K562 (cell line): ENCODE data around the gene CHD2. TPM values are rescaled to one million over a fixed set of nuclear protein-coding genes. Genes with fewer than 3 reads are reported as not detected.

ENCODE experiments used
- HDAC3 ChIP-seq: fragments of 450-650 bp; IDR thresholded peaks from 2 replicates; pipeline ENCODE4 v1.6.1; 2018; ENCODE audit warnings: borderline replicate concordance, mild to moderate bottlenecking, moderate library complexity; ENCODE audit not compliant: partially characterized antibody
- KHSRP ChIP-seq: fragments of 450-650 bp; IDR thresholded peaks from 2 replicates; pipeline ENCODE4 v1.6.1; 2017
- MIER1 ChIP-seq: fragments of 450-650 bp; IDR thresholded peaks from 2 replicates; pipeline ENCODE4 v1.6.1; 2016; ENCODE audit warnings: antibody characterized with exemption, mild to moderate bottlenecking, low read depth
- TFAM ChIP-seq: fragments of 250-450 bp; sonication (Bioruptor Pico); conservative IDR thresholded peaks from 2 replicates; pipeline ENCODE4 v1.5.0; 2021; ENCODE audit warnings: mild to moderate bottlenecking, moderate library complexity
- ZBTB8A ChIP-seq: fragments of 450-650 bp; IDR thresholded peaks from 2 replicates; pipeline ENCODE4 v1.6.1; 2018; ENCODE audit warnings: mild to moderate bottlenecking, moderate library complexity; ENCODE audit not compliant: partially characterized antibody
- ZKSCAN1 ChIP-seq: fragments of 150-350 bp; IDR thresholded peaks from 2 replicates; pipeline ENCODE4 v1.6.1; 2016; ENCODE audit warnings: low read depth, low read length
- ZNF311 ChIP-seq: fragments of 250-450 bp; sonication (Bioruptor Pico); IDR thresholded peaks from 2 replicates; pipeline ENCODE4 v1.4.0; 2020; ENCODE audit warnings: mild to moderate bottlenecking, moderate library complexity
- polyA plus RNA-seq, 8 experiments: library from polyadenylated mRNA; depleted of rRNA in 4 of 8; stranded (reverse) in 5 of 8; unstranded in 3 of 8; fragments of >200 nt; fragmentation: Nextera tagmentation in 2 of 8; fragmentation: Illumina TruSeq in 1 of 8; extraction: Ambion mirVana in 2 of 8; extraction: Trizol in 1 of 8; gene quantifications; 2 replicates each; pipeline versions ENCODE4 v1.2.1 to v1.2.3, GENCODE V29; 2011 to 2014; ENCODE audit warnings: inconsistent platforms in 1 of 8, missing spikeins in 1 of 8
- total RNA-seq, 7 experiments: library from RNA; depleted of rRNA in 6 of 7; stranded (reverse); fragments of >200 nt in 6 of 7; fragmentation: Illumina TruSeq in 2 of 7; extraction: Trizol in 2 of 7; gene quantifications; 2 replicates each; pipeline versions ENCODE4 v1.2.1 to v1.2.3, GENCODE V29; 2011 to 2021; ENCODE audit warnings: low replicate concordance in 1 of 7
- TF ChIP-seq, protein P1 (sequence below): fragments of 250-450 bp; sonication (Bioruptor Pico); IDR thresholded peaks from 2 replicates; pipeline ENCODE4 v1.4.0; 2020
- TF ChIP-seq, protein P2 (sequence below): sonication (generic); formaldehyde crosslinking; IDR thresholded peaks from 2 replicates; pipeline ENCODE4 v1.8.0; 2022; ENCODE audit warnings: mild to moderate bottlenecking, low read depth, missing genetic modification reagents
- TF ChIP-seq, protein P3 (sequence below): sonication (generic); formaldehyde crosslinking; IDR thresholded peaks from 2 replicates; pipeline ENCODE4 v1.8.0; 2022; ENCODE audit warnings: missing genetic modification reagents, mild to moderate bottlenecking, borderline replicate concordance
- TF ChIP-seq, protein P4 (sequence below): fragments of 450-650 bp; IDR thresholded peaks from 2 replicates; pipeline ENCODE4 v1.6.1; 2016; ENCODE audit warnings: low read depth
- TF ChIP-seq, protein P5 (sequence below): conservative IDR thresholded peaks from 2 replicates; pipeline ENCODE4 v1.6.1; 2011; ENCODE audit warnings: low read depth, mild to moderate bottlenecking, low read length; ENCODE audit not compliant: control insufficient read depth
- TF ChIP-seq, protein P6 (sequence below): fragments of 450-650 bp; formaldehyde crosslinking; IDR thresholded peaks from 2 replicates; pipeline ENCODE4 v1.4.0; 2020; ENCODE audit warnings: mild to moderate bottlenecking, moderate library complexity

Gene CHD2
- total and polyA plus RNA-seq, 9 of the 15 experiments (the other 6 are each of a cell fraction or from before 2014, with no cell fraction given) = 38.9 to 70.8 (median 56.2) TPM

DNA sequence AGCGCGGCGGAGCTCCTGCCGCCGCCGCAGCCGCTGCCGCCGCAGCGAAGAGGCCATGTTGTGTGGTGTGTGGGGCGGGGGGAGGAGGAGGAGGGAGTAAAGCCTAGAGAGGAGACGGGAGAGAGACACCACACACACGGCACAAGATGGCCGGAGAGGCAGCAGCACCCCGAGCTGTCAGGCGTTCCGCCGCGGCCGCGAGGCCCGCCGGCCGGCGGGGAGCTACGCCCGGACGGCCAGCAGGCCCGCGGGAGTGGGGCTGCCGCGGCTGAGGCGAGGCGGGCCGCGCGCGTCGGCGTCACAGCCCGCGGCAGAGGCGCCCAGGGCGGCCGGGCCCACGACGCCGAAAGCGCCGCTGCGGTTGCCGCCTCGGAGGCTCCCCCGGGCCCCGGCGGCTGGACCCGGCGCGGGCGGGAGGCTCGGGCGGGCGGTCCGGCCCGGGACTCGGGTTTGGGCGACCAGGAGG is 17.4 kb upstream of the CHD2 start (continued):
- no peak for TF ChIP-seq TFAM (CRISPR knock-in tag)
- TF ChIP-seq ZNF311 (CRISPR knock-in tag) = no peak
- TF ChIP-seq HDAC3 = no peak
- TF ChIP-seq, protein P1, sequence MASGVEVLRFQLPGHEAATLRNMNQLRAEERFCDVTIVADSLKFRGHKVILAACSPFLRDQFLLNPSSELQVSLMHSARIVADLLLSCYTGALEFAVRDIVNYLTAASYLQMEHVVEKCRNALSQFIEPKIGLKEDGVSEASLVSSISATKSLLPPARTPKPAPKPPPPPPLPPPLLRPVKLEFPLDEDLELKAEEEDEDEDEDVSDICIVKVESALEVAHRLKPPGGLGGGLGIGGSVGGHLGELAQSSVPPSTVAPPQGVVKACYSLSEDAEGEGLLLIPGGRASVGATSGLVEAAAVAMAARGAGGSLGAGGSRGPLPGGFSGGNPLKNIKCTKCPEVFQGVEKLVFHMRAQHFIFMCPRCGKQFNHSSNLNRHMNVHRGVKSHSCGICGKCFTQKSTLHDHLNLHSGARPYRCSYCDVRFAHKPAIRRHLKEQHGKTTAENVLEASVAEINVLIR (CRISPR knock-in tag) = no peak
- TF ChIP-seq, protein P2, sequence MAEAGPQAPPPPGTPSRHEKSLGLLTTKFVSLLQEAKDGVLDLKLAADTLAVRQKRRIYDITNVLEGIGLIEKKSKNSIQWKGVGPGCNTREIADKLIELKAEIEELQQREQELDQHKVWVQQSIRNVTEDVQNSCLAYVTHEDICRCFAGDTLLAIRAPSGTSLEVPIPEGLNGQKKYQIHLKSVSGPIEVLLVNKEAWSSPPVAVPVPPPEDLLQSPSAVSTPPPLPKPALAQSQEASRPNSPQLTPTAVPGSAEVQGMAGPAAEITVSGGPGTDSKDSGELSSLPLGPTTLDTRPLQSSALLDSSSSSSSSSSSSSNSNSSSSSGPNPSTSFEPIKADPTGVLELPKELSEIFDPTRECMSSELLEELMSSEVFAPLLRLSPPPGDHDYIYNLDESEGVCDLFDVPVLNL (CRISPR knock-in tag) = no peak
- no peak for TF ChIP-seq ZBTB8A
- peak; percentile 39; the same call in 1 of the 2 replicates for TF ChIP-seq ZKSCAN1
- TF ChIP-seq, protein P3, sequence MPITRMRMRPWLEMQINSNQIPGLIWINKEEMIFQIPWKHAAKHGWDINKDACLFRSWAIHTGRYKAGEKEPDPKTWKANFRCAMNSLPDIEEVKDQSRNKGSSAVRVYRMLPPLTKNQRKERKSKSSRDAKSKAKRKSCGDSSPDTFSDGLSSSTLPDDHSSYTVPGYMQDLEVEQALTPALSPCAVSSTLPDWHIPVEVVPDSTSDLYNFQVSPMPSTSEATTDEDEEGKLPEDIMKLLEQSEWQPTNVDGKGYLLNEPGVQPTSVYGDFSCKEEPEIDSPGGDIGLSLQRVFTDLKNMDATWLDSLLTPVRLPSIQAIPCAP (CRISPR knock-in tag) = no peak
- TF ChIP-seq, protein P4, sequence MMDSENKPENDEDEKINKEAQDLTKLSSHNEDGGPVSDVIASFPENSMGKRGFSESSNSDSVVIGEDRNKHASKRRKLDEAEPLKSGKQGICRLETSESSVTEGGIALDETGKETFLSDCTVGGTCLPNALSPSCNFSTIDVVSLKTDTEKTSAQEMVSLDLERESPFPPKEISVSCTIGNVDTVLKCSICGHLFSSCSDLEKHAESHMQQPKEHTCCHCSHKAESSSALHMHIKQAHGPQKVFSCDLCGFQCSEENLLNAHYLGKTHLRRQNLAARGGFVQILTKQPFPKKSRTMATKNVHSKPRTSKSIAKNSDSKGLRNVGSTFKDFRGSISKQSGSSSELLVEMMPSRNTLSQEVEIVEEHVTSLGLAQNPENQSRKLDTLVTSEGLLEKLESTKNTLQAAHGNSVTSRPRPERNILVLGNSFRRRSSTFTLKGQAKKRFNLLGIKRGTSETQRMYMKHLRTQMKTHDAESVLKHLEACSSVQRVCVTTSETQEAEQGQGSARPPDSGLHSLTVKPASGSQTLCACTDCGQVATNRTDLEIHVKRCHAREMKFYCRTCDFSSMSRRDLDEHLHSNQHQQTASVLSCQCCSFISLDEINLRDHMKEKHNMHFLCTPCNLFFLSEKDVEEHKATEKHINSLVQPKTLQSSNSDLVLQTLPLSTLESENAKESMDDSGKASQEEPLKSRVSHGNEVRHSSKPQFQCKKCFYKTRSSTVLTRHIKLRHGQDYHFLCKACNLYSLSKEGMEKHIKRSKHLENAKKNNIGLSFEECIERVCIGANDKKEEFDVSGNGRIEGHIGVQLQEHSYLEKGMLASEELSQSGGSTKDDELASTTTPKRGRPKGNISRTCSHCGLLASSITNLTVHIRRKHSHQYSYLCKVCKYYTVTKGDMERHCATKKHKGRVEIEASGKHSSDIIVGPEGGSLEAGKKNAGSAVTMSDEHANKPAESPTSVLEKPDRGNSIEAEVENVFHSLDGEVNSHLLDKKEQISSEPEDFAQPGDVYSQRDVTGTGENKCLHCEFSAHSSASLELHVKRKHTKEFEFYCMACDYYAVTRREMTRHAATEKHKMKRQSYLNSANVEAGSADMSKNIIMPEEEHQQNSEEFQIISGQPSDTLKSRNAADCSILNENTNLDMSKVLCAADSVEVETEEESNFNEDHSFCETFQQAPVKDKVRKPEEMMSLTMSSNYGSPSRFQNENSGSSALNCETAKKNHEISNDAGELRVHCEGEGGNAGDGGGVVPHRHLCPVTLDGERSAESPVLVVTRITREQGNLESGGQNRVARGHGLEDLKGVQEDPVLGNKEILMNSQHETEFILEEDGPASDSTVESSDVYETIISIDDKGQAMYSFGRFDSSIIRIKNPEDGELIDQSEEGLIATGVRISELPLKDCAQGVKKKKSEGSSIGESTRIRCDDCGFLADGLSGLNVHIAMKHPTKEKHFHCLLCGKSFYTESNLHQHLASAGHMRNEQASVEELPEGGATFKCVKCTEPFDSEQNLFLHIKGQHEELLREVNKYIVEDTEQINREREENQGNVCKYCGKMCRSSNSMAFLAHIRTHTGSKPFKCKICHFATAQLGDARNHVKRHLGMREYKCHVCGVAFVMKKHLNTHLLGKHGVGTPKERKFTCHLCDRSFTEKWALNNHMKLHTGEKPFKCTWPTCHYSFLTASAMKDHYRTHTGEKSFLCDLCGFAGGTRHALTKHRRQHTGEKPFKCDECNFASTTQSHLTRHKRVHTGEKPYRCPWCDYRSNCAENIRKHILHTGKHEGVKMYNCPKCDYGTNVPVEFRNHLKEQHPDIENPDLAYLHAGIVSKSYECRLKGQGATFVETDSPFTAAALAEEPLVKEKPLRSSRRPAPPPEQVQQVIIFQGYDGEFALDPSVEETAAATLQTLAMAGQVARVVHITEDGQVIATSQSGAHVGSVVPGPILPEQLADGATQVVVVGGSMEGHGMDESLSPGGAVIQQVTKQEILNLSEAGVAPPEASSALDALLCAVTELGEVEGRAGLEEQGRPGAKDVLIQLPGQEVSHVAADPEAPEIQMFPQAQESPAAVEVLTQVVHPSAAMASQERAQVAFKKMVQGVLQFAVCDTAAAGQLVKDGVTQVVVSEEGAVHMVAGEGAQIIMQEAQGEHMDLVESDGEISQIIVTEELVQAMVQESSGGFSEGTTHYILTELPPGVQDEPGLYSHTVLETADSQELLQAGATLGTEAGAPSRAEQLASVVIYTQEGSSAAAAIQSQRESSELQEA = no peak
- TF ChIP-seq, protein P5, sequence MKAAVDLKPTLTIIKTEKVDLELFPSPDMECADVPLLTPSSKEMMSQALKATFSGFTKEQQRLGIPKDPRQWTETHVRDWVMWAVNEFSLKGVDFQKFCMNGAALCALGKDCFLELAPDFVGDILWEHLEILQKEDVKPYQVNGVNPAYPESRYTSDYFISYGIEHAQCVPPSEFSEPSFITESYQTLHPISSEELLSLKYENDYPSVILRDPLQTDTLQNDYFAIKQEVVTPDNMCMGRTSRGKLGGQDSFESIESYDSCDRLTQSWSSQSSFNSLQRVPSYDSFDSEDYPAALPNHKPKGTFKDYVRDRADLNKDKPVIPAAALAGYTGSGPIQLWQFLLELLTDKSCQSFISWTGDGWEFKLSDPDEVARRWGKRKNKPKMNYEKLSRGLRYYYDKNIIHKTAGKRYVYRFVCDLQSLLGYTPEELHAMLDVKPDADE = peak; percentile 64
- no peak for TF ChIP-seq KHSRP
- TF ChIP-seq, protein P6, sequence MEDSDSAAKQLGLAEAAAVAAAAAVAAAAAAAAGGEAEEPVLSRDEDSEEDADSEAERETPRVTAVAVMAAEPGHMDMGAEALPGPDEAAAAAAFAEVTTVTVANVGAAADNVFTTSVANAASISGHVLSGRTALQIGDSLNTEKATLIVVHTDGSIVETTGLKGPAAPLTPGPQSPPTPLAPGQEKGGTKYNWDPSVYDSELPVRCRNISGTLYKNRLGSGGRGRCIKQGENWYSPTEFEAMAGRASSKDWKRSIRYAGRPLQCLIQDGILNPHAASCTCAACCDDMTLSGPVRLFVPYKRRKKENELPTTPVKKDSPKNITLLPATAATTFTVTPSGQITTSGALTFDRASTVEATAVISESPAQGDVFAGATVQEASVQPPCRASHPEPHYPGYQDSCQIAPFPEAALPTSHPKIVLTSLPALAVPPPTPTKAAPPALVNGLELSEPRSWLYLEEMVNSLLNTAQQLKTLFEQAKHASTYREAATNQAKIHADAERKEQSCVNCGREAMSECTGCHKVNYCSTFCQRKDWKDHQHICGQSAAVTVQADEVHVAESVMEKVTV = no peak
- no peak for TF ChIP-seq MIER1
